HG02571 (cell line): ENCODE results near the gene KRIT1.
"Not testable (repeated sequence)": the region's sequence is repeated elsewhere in the genome, so short reads cannot be mapped to it uniquely, and the experiment has no call there.

Experiments used
- ATAC-seq: cut with Tn5 transposase; IDR thresholded peaks from one replicate; pipeline ENCODE4 v1.9.1; 2021; ENCODE audit warnings: mild to moderate bottlenecking, moderate library complexity; ENCODE audit not compliant: unreplicated experiment

Gene KRIT1

GRCh38 chr7:92250603-92251002, 4.9 kb upstream of the KRIT1 start:
- no peak for ATAC-seq

- peak; percentile 33 for ATAC-seq
These were observed 817 bp upstream of the KRIT1 start for GRCh38 chr7:92246360-92247101.

- no peak for ATAC-seq
These were observed 767 bp downstream of the KRIT1 start for GRCh38 chr7:92244808-92245486.

GRCh38 chr7:92242972-92243371, 2.7 kb downstream of the KRIT1 start:
- no peak for ATAC-seq

DNA sequence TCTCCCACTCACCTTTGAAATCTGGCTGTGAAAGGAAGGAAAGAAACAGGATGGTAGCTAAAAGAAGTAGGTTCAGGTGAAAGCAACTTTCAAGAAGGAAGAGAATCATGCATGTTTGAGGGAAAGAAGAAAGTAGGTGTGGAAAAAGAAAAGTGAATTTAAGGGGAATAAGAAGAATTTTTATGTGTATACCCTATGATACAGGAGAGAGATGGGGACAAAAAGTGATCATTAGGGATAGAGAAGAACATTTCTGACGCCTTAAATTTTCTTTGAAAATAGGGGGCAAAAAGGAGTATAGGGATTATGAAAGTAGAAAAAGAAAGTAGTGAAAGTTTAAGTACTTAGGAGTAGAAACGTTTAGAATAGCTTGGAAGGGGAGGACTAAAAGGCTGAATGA, 15.2 kb downstream of the KRIT1 start:
- no peak for ATAC-seq

DNA sequence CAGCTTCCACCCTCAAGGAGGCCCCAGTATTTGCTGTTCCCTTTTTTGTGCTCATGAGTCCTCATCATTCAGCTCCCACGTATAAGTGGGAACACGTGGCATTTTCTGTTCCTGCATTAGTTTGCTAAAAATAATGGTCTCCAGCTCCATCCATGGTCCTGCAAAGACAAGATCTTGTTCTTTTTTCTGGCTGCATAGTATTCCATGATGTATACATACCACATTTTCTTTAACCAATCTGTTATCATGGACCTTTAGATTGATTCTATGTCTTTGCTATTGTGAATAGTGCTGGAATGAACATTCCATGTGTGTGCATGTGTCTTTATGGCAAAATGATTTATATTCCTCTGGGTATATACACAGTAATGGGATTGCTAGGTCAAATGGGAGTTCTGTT, 17.0 kb downstream of the KRIT1 start:
- no peak for ATAC-seq

- ATAC-seq, result no peak
These were observed 17.6 kb downstream of the KRIT1 start for GRCh38 chr7:92228100-92228499.

DNA sequence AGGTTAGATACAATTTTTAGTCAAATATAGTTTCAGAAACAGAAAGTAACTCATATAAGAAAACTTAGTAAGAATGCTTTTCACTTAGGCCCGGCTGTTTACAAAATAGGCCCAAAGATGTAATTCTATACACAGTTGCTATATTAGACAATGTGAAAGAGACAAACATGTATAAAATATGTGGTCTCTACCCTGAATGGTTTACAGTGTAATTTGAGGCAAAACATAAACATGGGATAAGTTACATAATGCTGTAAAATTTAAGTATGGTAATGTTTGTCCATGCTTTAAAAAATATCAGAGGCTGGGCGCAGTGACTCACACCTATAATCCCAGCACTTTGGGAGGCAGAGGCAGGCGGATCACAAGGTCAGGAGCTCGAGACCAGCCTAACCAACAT, 18.7 kb downstream of the KRIT1 start:
- no peak for ATAC-seq

DNA sequence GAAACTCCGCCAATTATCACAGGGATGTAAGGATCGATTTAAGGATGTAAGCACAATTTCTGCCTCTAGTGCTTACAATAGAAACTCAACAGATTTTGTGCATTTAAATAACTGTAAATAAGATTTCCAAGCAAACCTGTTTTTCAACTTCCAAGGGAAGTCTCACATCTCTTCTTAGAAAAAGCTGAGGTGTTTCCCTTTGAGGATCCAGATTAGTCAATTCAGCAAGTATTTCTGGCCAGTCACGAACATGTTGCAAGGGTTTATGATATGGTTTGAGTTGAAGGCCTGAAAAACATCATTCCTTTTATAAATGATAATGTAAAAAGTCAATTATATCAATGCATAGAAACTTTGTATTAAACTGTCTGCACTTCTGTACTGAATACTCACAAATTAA, 23.9 kb downstream of the KRIT1 start:
- ATAC-seq, result no peak

DNA sequence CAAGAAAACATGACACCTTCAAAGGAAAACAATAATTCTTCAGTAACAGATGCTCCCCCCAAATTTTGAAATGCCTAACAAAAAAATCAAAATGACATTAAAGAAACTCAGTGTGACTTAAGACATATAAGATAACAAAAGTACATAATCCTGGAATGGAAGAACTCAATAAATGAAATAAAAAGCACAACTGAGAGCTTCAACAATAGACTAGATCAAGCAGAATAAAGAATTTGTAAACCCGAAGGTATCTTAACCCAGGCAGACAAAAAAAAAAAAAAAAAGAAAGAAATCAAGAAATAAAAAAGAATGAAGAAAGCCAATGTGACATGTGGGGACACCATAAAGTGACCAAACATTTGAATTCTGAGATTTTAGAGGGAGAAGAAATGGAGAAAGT, 39.0 kb downstream of the KRIT1 start:
- ATAC-seq, result no peak

- ATAC-seq, result no peak
These were observed 39.7 kb downstream of the KRIT1 start for GRCh38 chr7:92205987-92206386.

DNA sequence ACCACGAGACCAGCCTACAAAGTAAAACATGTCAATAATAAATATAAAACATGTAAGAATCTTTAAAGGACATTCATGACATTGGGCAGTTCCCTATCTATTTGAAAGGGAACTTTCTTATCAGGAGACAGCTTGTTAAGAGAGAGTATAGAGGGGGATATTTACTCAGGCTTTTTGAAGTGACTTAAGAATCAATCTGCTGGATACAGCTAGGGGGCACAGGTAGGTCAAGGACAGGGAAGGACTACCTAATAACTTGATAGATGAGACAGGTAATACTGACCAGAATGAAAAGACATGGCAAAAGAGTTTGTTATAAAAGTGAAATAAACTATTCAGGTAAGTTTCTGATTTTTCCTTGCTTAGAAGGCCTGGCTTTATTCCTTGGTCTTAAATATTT, 44.9 kb downstream of the KRIT1 start:
- no peak for ATAC-seq

DNA sequence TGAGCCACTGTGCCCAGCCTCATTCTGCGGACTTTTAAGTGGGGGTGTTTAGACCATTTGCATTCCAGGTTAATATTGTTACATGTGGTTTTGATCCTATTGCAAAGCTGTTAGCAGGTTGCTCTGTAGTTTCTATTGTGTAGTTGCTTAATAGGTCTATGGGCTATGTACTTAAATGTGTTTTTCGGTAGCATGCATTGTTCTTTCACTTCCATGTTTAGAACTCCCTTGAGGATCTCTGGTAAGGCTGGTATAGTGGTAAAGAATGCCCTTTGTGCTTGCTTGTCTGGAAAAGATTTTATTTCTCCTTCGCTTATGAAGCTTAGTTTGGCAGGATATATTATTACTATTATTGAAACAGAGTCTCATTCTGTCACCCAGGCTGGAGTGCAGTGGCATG, 53.4 kb downstream of the KRIT1 start:
- ATAC-seq, result no peak

GRCh38 chr7:92189246-92189645, 56.5 kb downstream of the KRIT1 start:
- not testable (repeated sequence) for ATAC-seq

DNA sequence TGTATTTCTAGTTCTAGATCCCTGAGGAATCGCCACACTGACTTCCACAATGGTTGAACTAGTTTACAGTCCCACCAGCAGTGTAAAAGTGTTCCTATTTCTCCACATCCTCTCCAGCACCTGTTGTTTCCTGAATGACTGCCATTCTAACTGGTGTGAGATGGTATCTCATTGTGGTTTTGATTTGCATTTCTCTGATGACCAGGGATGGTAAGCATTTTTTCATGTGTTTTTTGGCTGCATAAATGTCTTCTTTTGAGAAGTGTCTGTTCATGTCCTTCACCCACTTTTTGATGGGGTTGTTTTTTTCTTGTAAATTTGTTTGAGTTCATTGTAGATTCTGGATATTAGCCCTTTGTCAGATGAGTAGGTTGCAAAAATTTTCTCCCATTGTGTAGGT, 61.4 kb downstream of the KRIT1 start:
- not testable (repeated sequence) for ATAC-seq

GRCh38 chr7:92178928-92179924, 66.5 kb downstream of the KRIT1 start, which contains the start of gene LRRD1:
Gene LRRD1 (minus strand): TSS chr7:92179142. CDS start chr7:92165202, 13,940 bp downstream.
- ATAC-seq, result peak; percentile 100

- no peak for ATAC-seq
These were observed 68.4 kb downstream of the KRIT1 start for GRCh38 chr7:92177362-92177761.

DNA sequence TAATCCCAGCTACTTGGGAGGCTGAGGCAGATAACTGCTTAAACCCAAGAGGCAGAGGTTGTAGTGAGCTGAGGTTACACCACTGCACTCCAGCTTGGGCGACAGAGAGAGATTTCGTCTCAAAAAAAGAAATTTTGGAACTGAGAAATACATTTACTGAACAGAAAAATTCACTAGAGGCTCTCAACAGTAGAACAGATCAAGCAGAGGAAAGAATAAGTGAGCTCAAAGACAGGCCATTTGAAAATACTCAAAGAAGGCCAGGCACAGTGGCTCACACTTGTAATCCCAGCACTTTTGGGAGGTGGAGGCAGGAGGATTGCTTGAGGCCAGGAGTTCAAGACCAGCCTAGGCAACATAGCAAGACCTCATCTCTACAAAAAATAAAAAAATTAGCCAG, 76.2 kb downstream of the KRIT1 start:
- ATAC-seq, result not testable (repeated sequence)

- ATAC-seq, result no peak
These were observed 84.4 kb downstream of the KRIT1 start for GRCh38 chr7:92161271-92161670.

DNA sequence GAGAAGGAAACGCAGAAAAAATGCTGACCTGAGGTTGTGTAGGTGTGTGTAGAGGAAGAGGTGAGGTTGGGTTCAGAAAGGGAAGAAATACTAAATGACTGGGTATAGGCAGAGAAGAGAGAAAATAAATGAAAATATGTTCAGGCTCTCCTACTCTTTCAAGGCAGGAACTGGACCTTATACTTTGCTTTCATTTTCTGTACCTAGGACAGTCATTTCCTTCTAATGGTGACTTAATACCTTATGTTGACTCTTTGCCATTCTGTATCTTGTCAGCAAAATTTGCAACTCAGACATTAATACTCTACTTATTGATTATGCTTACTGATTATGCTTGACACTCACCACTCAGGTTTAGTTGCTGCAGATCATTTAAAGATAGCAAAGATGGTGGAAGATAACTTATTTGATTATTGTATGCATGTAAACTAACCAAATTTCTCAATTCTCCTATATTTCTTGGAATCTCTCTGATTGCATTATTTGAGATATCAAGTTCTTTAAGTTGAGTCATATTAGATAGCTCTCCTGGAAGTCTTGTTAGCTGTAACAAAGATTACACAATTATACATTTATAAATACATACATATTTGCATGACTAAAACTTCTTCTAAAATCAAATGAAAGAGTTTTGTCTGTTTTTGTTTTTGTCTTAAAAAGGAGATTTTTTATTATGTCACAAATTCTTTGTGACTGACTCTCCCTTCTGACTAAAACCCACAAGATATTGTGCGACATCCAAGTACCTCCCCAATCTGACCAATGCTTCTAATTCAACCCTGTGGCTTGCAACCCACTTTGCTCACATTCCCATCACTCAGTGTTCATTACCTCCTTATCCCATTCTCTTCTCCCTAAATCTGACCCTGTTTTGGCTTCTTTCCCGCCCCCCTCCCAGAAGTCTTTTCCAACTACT, 86.8 kb downstream of the KRIT1 start:
- ATAC-seq, result no peak
